Fibroblast of skin of left biceps (primary cell): Measurements from ENCODE around the gene LGR5.

Experiments used
- DNase-seq, 2 experiments: peaks; one replicate each; pipeline ENCODE4 v3.0.0-alpha.2; 2013; ENCODE audit warnings: low read depth in 2 of 2

Gene LGR5

DNA sequence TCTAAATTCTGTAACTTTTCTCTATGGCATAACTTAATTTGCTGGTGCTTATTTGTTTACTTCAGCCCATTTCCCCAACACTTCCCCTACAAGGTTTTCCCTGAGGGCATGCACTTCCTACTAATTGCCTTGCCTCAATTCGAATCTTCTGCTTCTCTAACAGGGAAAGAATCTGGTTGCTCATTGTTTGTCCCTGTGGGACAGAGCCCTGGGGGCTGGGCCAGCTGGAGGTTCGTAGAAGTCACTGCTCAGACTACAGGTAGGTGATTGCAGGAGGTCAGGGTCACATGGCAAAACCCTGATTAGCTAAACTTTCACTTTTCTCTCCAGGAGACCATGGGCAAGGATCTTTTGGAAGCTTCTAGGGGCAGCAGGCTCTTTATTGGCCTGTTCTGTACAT lies 152.0 kb downstream of the LGR5 start:
- no peak for DNase-seq

DNA sequence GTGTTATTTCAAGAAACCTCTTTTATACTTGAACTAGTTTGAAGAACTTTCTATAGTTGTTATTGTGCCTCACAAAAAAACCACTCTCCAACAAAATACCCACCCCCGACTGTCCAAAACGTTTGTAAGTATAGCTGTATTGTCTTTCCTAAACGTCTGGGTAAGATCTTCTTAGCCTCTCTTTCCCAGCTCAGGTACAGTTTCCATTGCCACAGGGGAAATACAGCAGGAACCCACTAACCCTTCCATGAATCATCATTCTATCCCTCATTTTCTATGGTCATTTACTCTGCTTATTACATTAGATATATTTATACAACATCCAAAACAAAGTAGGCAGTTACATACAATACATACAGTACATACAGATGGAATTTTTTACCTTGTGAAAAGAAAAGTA lies 153.2 kb downstream of the LGR5 start:
- DNase-seq: no peak

DNA sequence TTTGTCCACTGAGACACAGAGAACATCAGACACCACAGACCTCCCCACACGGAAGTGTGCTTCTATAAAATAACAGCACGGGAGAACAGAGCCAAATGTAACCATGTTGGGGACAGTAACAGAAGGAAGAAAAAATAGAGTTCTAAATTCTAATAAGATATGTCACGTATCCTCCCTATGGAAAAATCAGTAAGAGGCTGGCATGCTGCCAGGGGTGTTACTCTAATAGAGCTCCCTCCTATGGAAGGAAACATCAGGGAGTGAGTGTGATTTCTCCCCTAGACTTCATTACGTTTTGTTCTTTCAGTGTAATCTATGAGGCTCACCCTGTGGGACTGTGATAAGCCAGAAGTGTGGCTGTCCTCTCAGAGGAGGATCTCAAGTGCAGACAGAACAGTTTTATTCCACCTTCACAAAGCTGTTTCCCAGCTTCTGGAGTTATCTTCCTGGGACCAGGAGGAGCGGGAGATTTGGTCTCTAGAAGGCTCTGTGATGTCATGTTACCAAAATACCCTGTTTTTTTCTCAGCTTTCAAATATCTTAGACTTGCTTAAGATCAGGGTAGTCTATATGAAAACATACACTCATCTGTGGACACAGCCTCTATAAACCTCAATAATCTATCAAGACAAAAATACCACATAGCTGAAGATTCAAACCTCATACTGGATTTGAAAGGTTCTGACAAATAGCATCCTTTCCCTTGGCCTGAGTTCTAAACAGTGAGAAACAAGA lies 154.8 kb downstream of the LGR5 start:
- DNase-seq: no peak

DNA sequence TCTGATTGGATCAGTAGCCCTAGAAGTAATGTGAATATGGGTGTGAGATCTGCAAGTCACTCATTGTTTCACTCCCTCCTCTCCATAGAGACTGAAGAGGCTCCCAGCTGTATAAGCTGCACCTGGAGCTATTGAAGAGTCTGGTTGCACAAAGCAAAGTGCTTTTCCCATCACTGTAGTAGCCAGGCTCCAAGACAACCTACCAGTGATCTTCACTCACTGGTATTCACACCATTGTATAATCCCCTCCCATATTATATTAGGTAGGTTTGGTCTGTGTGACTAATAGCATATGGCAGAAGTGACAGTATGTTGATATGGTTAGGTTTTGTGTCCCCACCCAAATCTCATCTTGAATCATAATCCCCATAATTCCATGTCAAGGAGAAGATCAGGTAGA lies 159.6 kb downstream of the LGR5 start:
- no peak for DNase-seq

DNA sequence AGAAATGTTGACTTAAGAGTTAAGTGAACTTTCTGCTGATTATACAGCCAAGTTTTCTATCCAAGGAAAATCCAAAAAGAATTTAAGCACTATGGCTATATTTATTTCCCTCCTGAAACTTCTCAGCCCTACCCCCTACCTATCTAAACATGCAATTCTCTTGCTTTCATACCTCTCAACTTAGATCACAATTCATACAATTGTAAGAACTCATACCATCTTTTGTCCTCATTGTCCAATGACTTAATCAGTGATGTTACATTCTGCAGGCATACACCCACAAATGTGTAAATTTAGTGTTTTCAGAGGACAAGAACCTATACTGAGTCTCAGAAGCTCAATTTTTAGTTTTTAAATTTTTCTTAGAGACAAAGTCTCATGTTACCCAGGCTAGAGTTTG lies 161.9 kb downstream of the LGR5 start:
- DNase-seq: no peak

DNA sequence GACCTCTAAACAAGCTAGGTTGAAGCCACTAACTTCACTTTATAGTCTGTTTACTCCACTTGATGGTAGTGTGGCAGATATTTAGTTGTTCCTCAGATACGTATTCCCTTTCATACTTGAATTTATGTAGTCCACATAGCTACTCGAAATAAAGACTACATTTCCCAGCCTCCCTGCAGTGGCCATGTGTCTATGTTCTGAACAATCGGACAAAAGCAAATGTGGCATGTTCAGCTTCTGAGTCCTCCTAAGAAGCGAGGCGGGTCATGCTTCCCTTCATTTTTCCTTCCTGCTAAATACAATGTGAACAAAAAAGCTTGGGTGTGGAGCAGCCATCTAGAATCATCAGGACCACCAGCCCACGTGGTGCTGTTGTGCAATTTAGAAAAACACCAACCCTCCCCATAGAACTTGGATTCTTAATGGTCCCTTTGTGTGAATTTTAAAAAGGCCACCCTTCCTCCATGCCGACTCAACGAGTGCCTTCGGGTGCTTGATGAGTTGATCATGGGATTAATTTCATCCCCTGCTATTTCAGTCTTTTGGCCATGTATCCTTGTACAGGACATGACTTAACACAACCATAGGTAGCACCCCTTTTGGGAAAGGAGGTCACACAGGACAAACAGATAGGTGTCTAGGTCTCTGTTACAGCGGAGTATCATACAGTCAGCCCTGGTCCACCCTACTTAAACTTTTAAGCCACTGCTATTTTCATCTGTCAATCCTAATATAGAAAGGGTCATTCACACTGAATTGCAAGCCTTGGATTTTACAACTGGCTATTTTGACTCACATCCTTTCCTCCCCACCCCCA lies 163.4 kb downstream of the LGR5 start:
- no peak for DNase-seq

DNA sequence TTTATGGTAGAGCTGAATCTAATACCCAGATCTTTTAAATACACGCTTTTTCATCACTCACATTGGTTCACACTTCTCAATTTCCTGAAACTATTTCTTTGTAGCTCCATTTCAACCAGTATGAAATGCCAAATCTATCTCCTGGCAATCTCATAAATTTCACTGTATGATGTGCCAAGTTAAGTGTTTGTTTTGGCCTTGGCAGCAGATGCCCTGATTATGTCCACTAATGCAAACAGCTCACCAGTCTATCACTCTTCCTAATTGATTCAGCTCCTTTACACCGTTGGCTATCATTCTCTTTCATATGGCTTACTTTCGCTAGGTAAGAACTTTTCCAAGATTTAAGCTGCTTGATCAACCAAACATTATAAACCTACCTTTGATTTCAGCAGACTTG lies 165.4 kb downstream of the LGR5 start:
- no peak for DNase-seq

DNA sequence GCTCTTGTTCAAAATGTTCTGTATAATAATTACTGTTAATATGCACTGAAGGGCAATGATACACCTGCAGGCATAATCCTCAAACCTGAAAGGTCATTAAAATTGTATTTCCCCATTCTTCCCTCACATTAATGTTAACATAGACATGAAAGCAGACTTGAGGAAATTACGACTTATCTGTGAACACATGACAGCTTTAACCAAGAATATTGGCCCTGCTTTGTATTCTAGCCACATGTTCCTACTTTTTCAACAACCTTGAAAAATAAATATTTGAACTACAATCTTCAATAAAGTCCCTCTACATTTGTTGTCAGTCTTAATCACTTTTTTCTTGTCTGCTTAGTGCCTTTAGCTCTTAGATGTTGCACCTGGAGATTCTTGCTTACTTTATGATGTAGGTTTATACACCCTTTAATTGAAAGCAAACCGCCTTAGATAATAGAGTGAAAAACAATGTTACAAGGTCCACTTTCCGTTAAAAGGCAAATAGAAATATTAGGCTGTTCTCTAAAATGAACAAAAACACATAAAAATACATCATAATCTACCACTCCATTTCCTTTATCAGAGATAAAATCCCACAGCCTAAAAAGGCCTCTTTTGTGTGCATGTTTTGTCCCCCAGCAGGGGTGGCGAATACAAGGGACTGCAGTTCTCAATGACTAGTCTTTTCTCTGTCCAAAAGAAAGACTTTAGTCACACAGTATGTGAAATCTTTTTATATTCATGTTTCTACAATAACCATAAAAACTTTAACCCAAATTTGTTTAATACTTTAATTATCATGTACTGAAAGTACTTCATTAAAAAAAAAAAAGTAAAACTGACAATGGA lies 168.1 kb downstream of the LGR5 start:
- DNase-seq: no peak

DNA sequence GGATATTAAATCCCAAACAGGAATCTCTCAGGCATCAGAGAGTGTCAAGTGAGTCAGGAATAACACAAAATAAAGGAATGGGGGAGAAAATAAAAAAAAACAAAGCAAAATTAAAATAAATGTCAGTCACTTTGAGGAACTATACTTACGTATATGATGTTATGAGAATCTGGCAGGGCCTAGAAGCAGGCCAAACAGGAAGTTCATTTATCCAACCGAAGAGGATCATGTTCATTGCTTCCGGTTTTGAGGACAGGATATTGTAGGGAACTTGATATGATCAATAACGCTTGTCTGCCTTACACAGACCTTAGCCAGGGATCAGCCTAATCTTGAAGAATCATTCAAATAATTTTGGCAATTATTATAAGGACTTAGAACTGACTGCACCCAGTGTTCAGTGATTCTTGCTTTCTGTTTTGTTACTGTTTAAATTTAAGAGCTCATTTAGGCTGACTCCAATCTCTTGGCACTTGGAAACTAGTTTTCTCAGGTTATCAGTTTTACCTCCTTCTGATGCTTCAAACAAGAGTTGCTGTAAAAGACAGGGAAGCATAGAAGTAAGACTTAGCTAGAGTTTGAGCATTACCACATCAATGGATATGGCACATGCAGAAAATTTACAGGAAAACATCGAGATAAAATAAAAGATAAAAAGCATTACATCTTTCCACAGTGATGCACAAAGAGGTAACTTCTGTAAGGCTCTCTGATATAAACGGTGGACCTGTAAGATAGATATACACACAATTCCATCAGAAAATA lies 170.6 kb downstream of the LGR5 start:
- no peak for DNase-seq

DNA sequence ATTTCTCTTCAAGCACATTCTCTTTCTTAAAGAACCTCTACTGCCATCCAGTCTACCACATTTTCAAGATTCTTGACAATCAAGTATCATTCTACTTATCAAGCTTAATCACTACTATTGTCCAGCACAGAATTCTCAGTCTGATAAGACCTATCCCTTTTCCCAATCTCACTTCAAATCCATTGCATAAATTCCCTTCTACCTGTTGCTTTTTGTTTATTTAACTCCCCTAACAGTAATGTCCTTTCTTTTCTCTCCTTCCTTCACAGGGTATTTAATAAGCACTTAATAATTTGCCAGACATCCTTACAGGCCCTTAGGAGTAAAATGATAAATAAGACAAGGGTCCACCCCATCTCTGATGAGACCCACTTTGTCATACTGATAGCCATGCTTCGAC lies 182.3 kb downstream of the LGR5 start:
- no peak for DNase-seq

DNA sequence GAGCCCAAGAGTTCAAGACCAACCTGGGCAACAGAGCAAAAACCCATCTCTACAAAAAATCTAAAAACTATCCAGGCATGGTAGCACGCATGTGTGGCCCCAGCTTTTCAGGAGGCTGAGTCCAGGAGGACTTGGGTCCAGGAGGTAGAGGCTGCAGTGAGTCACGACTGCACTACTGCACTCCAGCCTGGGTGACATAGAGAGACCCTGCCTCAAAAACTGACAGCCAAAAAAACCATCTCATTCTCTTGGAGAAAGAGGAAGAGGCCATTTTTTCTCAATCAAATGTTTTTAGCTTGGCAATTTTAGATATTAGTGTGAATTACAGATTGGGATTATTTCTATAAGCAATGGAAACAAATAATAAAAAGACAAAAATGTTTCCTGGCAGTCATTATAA lies 185.9 kb downstream of the LGR5 start:
- no peak for DNase-seq

DNA sequence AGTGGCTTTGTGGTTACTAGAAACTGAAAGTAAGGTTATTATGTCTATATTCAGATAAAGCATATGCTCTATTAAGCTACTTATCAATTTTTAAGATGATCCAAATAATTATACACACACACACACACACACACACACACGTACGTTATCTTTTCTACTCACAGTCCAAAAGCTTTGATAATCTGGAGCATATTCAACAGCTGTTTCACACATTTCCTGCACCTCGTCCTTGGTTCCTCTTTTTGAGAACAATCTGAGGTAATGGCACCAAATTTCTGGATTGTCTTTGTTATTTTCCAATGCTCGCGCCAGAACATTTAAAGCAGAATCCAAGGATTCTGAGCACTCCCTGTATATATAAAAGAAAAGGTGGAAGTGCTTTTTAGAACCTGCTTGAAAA lies 186.5 kb downstream of the LGR5 start:
- no peak for DNase-seq

DNA sequence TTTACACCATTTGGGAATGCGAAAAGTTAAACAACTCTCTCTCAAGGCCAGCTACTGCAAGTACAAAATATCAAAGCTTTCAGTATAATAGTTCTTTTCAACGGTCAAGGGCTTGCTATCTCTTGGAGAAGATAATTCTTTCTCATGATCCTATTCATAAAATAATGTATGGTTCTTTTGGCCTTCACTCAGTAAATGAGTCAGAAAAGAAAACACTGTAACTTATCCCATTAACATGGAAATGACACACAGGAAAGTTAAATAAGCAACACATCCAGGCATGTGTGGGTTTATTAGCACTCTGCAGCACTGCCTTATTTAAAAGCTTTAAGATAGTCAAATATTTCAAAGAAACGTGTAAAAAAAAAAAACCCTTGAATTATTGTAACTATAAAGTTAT lies 187.2 kb downstream of the LGR5 start:
- DNase-seq: peak; percentile 3 to 6

DNA sequence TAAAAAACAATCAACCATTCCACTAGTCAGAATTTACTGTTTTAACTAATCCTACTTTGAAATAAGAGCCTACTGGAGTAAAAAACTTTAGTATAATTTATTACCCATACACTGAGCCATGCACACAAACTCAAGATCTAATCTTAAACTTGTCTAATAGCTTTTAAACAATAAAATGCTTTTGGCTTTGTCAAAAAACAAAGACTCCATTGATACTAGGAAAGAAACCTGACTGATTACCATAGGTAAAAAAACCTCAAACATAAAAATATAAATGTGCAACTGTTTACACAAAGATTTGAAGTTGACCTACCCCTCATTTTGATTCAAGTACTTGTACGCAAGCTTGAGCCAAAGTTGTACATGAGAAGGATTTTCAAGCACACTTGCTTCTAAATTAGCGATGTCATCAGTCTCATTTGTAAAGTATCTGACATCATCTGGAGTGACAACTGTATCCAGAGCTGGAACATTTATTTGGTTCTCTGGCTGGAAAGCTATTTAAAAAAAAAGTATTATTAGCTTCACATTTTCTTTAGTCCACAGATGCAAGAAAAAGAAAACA lies 187.9 kb downstream of the LGR5 start:
- no peak for DNase-seq
